ENCODE measurements around the gene SH2B3.
"Not testable (repeated sequence)": the region's sequence is repeated elsewhere in the genome, so short reads cannot be mapped to it uniquely, and the experiment has no call there.

Gene SH2B3

GRCh38 chr12:111387747-111388323 lies 17.9 kb upstream of the SH2B3 start:
- FAIRE-seq: no peak

- no peak for FAIRE-seq
These were observed 16.1 kb upstream of the SH2B3 start for GRCh38 chr12:111389635-111390034.

- FAIRE-seq: no peak
These were observed 14.8 kb upstream of the SH2B3 start for GRCh38 chr12:111390910-111391309.

- no peak for FAIRE-seq
These were observed 11.9 kb upstream of the SH2B3 start for GRCh38 chr12:111393700-111394300.

GRCh38 chr12:111394480-111394879 lies 11.2 kb upstream of the SH2B3 start:
- FAIRE-seq: no peak

GRCh38 chr12:111395336-111396187 lies 10.2 kb upstream of the SH2B3 start:
- no peak for FAIRE-seq

- not testable (repeated sequence) for FAIRE-seq
These were observed 9.5 kb upstream of the SH2B3 start for GRCh38 chr12:111396271-111396670.

GRCh38 chr12:111396726-111397445 lies 8.8 kb upstream of the SH2B3 start:
- no peak for FAIRE-seq

GRCh38 chr12:111398530-111398929 lies 7.2 kb upstream of the SH2B3 start:
- FAIRE-seq: no peak

GRCh38 chr12:111399741-111400404 lies 5.8 kb upstream of the SH2B3 start:
- FAIRE-seq: not testable (repeated sequence)

GRCh38 chr12:111401167-111401605 lies 4.5 kb upstream of the SH2B3 start:
- no peak for FAIRE-seq

GRCh38 chr12:111402490-111402824 lies 3.3 kb upstream of the SH2B3 start:
- not testable (repeated sequence) for FAIRE-seq

- FAIRE-seq: no peak
These were observed 1.2 kb upstream of the SH2B3 start for GRCh38 chr12:111404362-111405148.

GRCh38 chr12:111405149-111405858 lies 419 bp upstream of the SH2B3 start:
- no peak for FAIRE-seq

GRCh38 chr12:111406474-111407376 lies 1.0 kb downstream of the SH2B3 start:
- no peak for FAIRE-seq

- FAIRE-seq: no peak
These were observed 1.8 kb downstream of the SH2B3 start for GRCh38 chr12:111407377-111408115.

GRCh38 chr12:111408116-111408440 lies 2.4 kb downstream of the SH2B3 start:
- FAIRE-seq: no peak

- FAIRE-seq: no peak
These were observed 3.1 kb downstream of the SH2B3 start for GRCh38 chr12:111408686-111409402.

- FAIRE-seq: no peak
These were observed 3.7 kb downstream of the SH2B3 start for GRCh38 chr12:111409403-111409779.

Measured in endometrium (tissue), 2 donors.